Tibial artery (tissue), 4 donors: Measurements from ENCODE around the gene RIMBP2.

Experiments used
- DNase-seq, 2 donors: peaks; one replicate each; pipeline ENCODE4 v3.0.0-alpha.2; 2019
- H3K27ac ChIP-seq, 2 donors: fragments of 200-600 bp; sonication (generic) in 1 of 2; 1 replicate in 1 of 2; 2 replicates in 1 of 2; pipeline ENCODE4 v1.5.1; 2018 to 2019; ENCODE audit warnings: mild to moderate bottlenecking in 1 of 2
- H3K27me3 ChIP-seq, 2 donors: fragments of 200-600 bp; sonication (generic) in 1 of 2; one replicate each; pipeline versions ENCODE4 v1.5.1 to v1.6.0; 2016 to 2019
- H3K36me3 ChIP-seq, 3 donors: fragments of 200-600 bp; sonication (generic) in 2 of 3; one replicate each; pipeline ENCODE4 v1.5.1; 2016 to 2019; ENCODE audit warnings: mild to moderate bottlenecking in 2 of 3
- H3K4me1 ChIP-seq, 4 donors: fragments of 200-600 bp; sonication (generic) in 2 of 4; 1 replicate in 3 of 4; 2 replicates in 1 of 4; pipeline ENCODE4 v1.5.1; 2016 to 2019
- H3K4me3 ChIP-seq, 2 donors: fragments of 200-600 bp; sonication (generic) in 1 of 2; 1 replicate in 1 of 2; 2 replicates in 1 of 2; pipeline ENCODE4 v1.5.1; 2018 to 2019; ENCODE audit warnings: mild to moderate bottlenecking in 2 of 2
- H3K9me3 ChIP-seq, 3 donors: fragments of 200-600 bp; sonication (generic) in 1 of 3; one replicate each; pipeline ENCODE4 v1.5.1; 2016 to 2019
- CTCF ChIP-seq, 2 experiments: fragments of 200-600 bp in 1 of 2; fragments of 450-650 bp in 1 of 2; IDR thresholded peaks; one replicate each; pipeline ENCODE4 v1.5.1; 2017 to 2019; ENCODE audit warnings: antibody characterized with exemption in 2 of 2, mild to moderate bottlenecking in 1 of 2, moderate library complexity in 1 of 2
- intact Hi-C: fragments of 100-400 bp; cut with DNase I; formaldehyde crosslinking; loops from one replicate; pipeline ENCODE4 v1.15.0; 2023; ENCODE audit warnings: low total_unique reads

Gene RIMBP2

GRCh38 chr12:130458341-130458740, 257.8 kb downstream of the RIMBP2 start:
- Histone ChIP-seq H3K4me1 (no peaks in the 10 kb centered on the region), H3K9me3 (no peaks in the 10 kb centered on the region), H3K4me3 (no peak overlapping the region), H3K27me3 (peaks cover 0 to 3% of the 10 kb centered on the region in 2 donors), H3K36me3 (no peaks in the 10 kb centered on the region), H3K27ac (no peak overlapping the region)
- TF ChIP-seq CTCF (IDR thresholded peaks at IDR 0.05): no peak
- DNase-seq: no peak
- intact Hi-C loops: no loop called here

GRCh38 chr12:130457215-130457614, 258.9 kb downstream of the RIMBP2 start:
- Histone ChIP-seq H3K27me3 (peaks cover 0 to 3% of the 10 kb centered on the region in 2 donors), H3K9me3 (no peaks in the 10 kb centered on the region)
- intact Hi-C loops: no loop called here

GRCh38 chr12:130456375-130457199, 259.5 kb downstream of the RIMBP2 start:
- Histone ChIP-seq H3K9me3 (no peaks in the 10 kb centered on the region), H3K27me3 (peaks cover 0 to 3% of the 10 kb centered on the region in 2 donors), H3K4me3 (no peak overlapping the region), H3K36me3 (no peaks in the 10 kb centered on the region), H3K4me1 (no peaks in the 10 kb centered on the region), H3K27ac (no peak overlapping the region)
- no peak for DNase-seq
- no peak for TF ChIP-seq CTCF (IDR thresholded peaks at IDR 0.05)
- intact Hi-C loops: no loop called here

More at GRCh38 chr12:130457215-130457614, 258.9 kb downstream of the RIMBP2 start:
- H3K27ac ChIP-seq: no peak overlapping the region
- H3K4me3 ChIP-seq: no peak overlapping the region
- no peaks in the 10 kb centered on the region for H3K4me1 ChIP-seq
- DNase-seq: no peak
- H3K36me3 ChIP-seq: no peaks in the 10 kb centered on the region
- no peak for TF ChIP-seq CTCF (IDR thresholded peaks at IDR 0.05)

GRCh38 chr12:130455161-130455560, 260.9 kb downstream of the RIMBP2 start:
- H3K27ac ChIP-seq: no peak overlapping the region
- TF ChIP-seq CTCF (IDR thresholded peaks at IDR 0.05): no peak
- no peak for DNase-seq
- no peak overlapping the region for H3K4me3 ChIP-seq
- no peaks in the 10 kb centered on the region for H3K4me1 ChIP-seq
- no peaks in the 10 kb centered on the region for H3K36me3 ChIP-seq
- intact Hi-C loops: no loop called here
- H3K27me3 ChIP-seq: peaks cover 0 to 3% of the 10 kb centered on the region in 2 donors
- no peaks in the 10 kb centered on the region for H3K9me3 ChIP-seq

GRCh38 chr12:130454296-130454695, 261.8 kb downstream of the RIMBP2 start:
- Histone ChIP-seq H3K4me3 (no peak overlapping the region), H3K9me3 (no peaks in the 10 kb centered on the region), H3K36me3 (no peaks in the 10 kb centered on the region), H3K4me1 (no peaks in the 10 kb centered on the region), H3K27ac (no peak overlapping the region), H3K27me3 (no peaks in the 10 kb centered on the region)
- TF ChIP-seq CTCF (IDR thresholded peaks at IDR 0.05): no peak
- intact Hi-C loops: no loop called here
- DNase-seq: no peak
